Effector memory CD4-positive, alpha-beta T cell (primary cell): ENCODE results near the gene ACVR1B.

Experiments
- DNase-seq, 3 donors: peaks; one replicate each; pipeline ENCODE4 v3.0.0-alpha.2; 2020
- H3K27ac ChIP-seq: 2 replicates; pipeline ENCODE4 v1.7.0; 2013; ENCODE audit warnings: mild to moderate bottlenecking, low read length, moderate library complexity; ENCODE audit not compliant: insufficient read depth, poor library complexity, severe bottlenecking
- H3K27me3 ChIP-seq: replicated peaks from 2 replicates; pipeline ENCODE4 v1.7.0; 2013; ENCODE audit warnings: mild to moderate bottlenecking, low read length; ENCODE audit not compliant: insufficient read depth, control insufficient read depth, poor library complexity, severe bottlenecking
- H3K36me3 ChIP-seq: 2 replicates; pipeline ENCODE4 v1.7.0; 2013; ENCODE audit warnings: mild to moderate bottlenecking, low read length, moderate library complexity; ENCODE audit not compliant: control insufficient read depth, insufficient read depth
- H3K4me1 ChIP-seq: 2 replicates; pipeline ENCODE4 v1.7.0; 2013; ENCODE audit warnings: low read length, mild to moderate bottlenecking; ENCODE audit not compliant: control insufficient read depth, insufficient read depth, poor library complexity, severe bottlenecking
- H3K4me3 ChIP-seq: 2 replicates; pipeline ENCODE4 v1.7.0; 2013; ENCODE audit warnings: low read length, low read depth, mild to moderate bottlenecking; ENCODE audit not compliant: insufficient read depth, poor library complexity, severe bottlenecking
- H3K9me3 ChIP-seq: 2 replicates; pipeline ENCODE4 v1.7.0; 2013; ENCODE audit warnings: mild to moderate bottlenecking, low read length, moderate library complexity; ENCODE audit not compliant: control insufficient read depth

Gene ACVR1B

GRCh38 chr12:51910168-51910567 is 41.3 kb upstream of the ACVR1B start:
- Histone ChIP-seq H3K4me1 (peaks cover 2% of the 10 kb centered on the region), H3K27me3 (peaks cover 4% of the 10 kb centered on the region), H3K4me3 (no peak overlapping the region), H3K36me3 (no peaks in the 10 kb centered on the region), H3K27ac (no peak overlapping the region), H3K9me3 (no peaks in the 10 kb centered on the region)
- DNase-seq = no peak

- Histone ChIP-seq H3K36me3 (no peaks in the 10 kb centered on the region), H3K4me1 (peaks cover 2% of the 10 kb centered on the region), H3K27me3 (peaks cover 4% of the 10 kb centered on the region), H3K4me3 (no peak overlapping the region), H3K27ac (no peak overlapping the region), H3K9me3 (no peaks in the 10 kb centered on the region)
- no peak for DNase-seq
These were observed 40.8 kb upstream of the ACVR1B start for GRCh38 chr12:51910691-51911090.

- Histone ChIP-seq H3K27ac (no peak overlapping the region), H3K27me3 (peaks cover 4% of the 10 kb centered on the region), H3K4me1 (peaks cover 2% of the 10 kb centered on the region), H3K9me3 (no peaks in the 10 kb centered on the region), H3K36me3 (no peaks in the 10 kb centered on the region), H3K4me3 (no peak overlapping the region)
- no peak for DNase-seq
These were observed 40.2 kb upstream of the ACVR1B start for GRCh38 chr12:51911307-51911706.

- DNase-seq = no peak
- Histone ChIP-seq H3K27me3 (peaks cover 2% of the 10 kb centered on the region), H3K9me3 (no peaks in the 10 kb centered on the region), H3K36me3 (no peaks in the 10 kb centered on the region), H3K27ac (no peak overlapping the region), H3K4me3 (no peak overlapping the region), H3K4me1 (peaks cover under 1% of the 10 kb centered on the region)
These were observed 39.4 kb upstream of the ACVR1B start for GRCh38 chr12:51911788-51912711.

GRCh38 chr12:51913071-51914033 is 38.1 kb upstream of the ACVR1B start:
- no peak for DNase-seq
- Histone ChIP-seq H3K4me3 (no peak overlapping the region), H3K36me3 (no peaks in the 10 kb centered on the region), H3K9me3 (no peaks in the 10 kb centered on the region), H3K27me3 (no peaks in the 10 kb centered on the region), H3K4me1 (no peaks in the 10 kb centered on the region), H3K27ac (no peak overlapping the region)

GRCh38 chr12:51914034-51914923 is 37.2 kb upstream of the ACVR1B start:
- H3K4me3 ChIP-seq = no peak overlapping the region
- no peaks in the 10 kb centered on the region for H3K36me3 ChIP-seq
- no peaks in the 10 kb centered on the region for H3K4me1 ChIP-seq
- no peaks in the 10 kb centered on the region for H3K9me3 ChIP-seq
- no peak overlapping the region for H3K27ac ChIP-seq
- DNase-seq = no peak
- H3K27me3 ChIP-seq = no peaks in the 10 kb centered on the region

- Histone ChIP-seq H3K4me3 (no peak overlapping the region), H3K27ac (no peak overlapping the region), H3K36me3 (no peaks in the 10 kb centered on the region), H3K4me1 (no peaks in the 10 kb centered on the region), H3K9me3 (no peaks in the 10 kb centered on the region), H3K27me3 (no peaks in the 10 kb centered on the region)
- DNase-seq = no peak
These were observed 36.4 kb upstream of the ACVR1B start for GRCh38 chr12:51915003-51915625.

- Histone ChIP-seq H3K36me3 (no peaks in the 10 kb centered on the region), H3K27ac (no peak overlapping the region), H3K27me3 (no peaks in the 10 kb centered on the region), H3K4me1 (no peaks in the 10 kb centered on the region), H3K4me3 (no peak overlapping the region), H3K9me3 (no peaks in the 10 kb centered on the region)
- no peak for DNase-seq
These were observed 35.5 kb upstream of the ACVR1B start for GRCh38 chr12:51915951-51916350.

- Histone ChIP-seq H3K27ac (no peak overlapping the region), H3K9me3 (no peaks in the 10 kb centered on the region), H3K27me3 (no peaks in the 10 kb centered on the region), H3K36me3 (no peaks in the 10 kb centered on the region), H3K4me1 (no peaks in the 10 kb centered on the region), H3K4me3 (no peak overlapping the region)
- DNase-seq = no peak
These were observed 34.4 kb upstream of the ACVR1B start for GRCh38 chr12:51917041-51917590.
